SJCRH30 (cell line): Measurements from ENCODE around the gene RTF2. TPM values are rescaled to one million over a fixed set of nuclear protein-coding genes. Genes with fewer than 3 reads are reported as not detected.

ENCODE experiments used
- DNase-seq, 2 experiments: peaks; one replicate each; pipeline ENCODE4 v3.0.0-alpha.2; 2015 to 2020
- H3K27ac ChIP-seq: fragments of 250-450 bp; sonication (Bioruptor Pico); 2 replicates; pipeline ENCODE4 v1.5.1; 2020; ENCODE audit warnings: mild to moderate bottlenecking, moderate library complexity
- H3K27me3 ChIP-seq: fragments of 250-450 bp; sonication (Bioruptor Pico); 2 replicates; pipeline ENCODE4 v1.5.1; 2020; ENCODE audit warnings: mild to moderate bottlenecking, moderate library complexity
- H3K36me3 ChIP-seq: fragments of 250-450 bp; sonication (Bioruptor Pico); 2 replicates; pipeline ENCODE4 v1.5.1; 2020; ENCODE audit warnings: mild to moderate bottlenecking, moderate library complexity
- H3K4me1 ChIP-seq: fragments of 250-450 bp; sonication (Bioruptor Pico); 2 replicates; pipeline ENCODE4 v1.5.1; 2020; ENCODE audit warnings: mild to moderate bottlenecking, moderate library complexity
- H3K4me3 ChIP-seq: fragments of 250-450 bp; sonication (Bioruptor Pico); 2 replicates; pipeline ENCODE4 v1.5.1; 2020; ENCODE audit warnings: mild to moderate bottlenecking, moderate library complexity
- H3K9me3 ChIP-seq: fragments of 250-450 bp; sonication (Bioruptor Pico); replicated peaks from 2 replicates; pipeline ENCODE4 v1.5.1; 2020; ENCODE audit warnings: mild to moderate bottlenecking, moderate library complexity
- total RNA-seq: library from RNA; depleted of rRNA; stranded (reverse); fragments of >200 nt; shearing (Covaris generic); gene quantifications from 2 replicates; pipeline ENCODE4 v1.2.3, GENCODE V29; 2014

RTF2 gene
- total RNA-seq, 1 experiment from 2014 or later: 199 TPM

DNA sequence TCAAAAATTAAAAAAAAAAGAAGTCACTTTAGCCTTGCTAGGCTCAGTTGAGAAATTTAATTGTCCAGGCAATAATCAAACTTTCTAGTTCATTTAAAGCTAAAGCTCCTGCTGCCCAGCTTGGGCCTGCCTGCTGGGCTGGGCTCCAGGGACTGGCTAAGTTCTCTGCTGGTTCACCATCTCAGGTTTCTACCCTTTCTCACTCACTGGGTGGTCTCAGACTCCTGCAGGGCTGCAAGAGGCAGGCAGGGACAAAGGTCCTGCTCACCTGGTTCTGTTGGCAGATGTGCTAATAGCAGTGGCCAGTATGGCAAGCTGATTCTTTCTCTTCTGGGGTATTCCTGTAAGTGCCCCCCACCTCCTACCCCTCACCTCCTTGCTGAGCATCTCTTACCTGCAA lies 21.2 kb upstream of the RTF2 start:
- H3K9me3 ChIP-seq: 0 out of 2 replicates have a peak, but pooled peaks cover 3% of the 10 kb centered on the region
- no peak overlapping the region for H3K4me3 ChIP-seq
- no peaks in the 10 kb centered on the region for H3K27me3 ChIP-seq
- H3K4me1 ChIP-seq: peaks cover 23% of the 10 kb centered on the region
- no peaks in the 10 kb centered on the region; the same call in 1 of the 2 replicates for H3K36me3 ChIP-seq
- no peak overlapping the region for H3K27ac ChIP-seq
- peak; percentile 70 to 80 for DNase-seq

- no peak overlapping the region for H3K4me3 ChIP-seq
- no peak overlapping the region for H3K27ac ChIP-seq
- H3K27me3 ChIP-seq: no peaks in the 10 kb centered on the region
- H3K9me3 ChIP-seq: 0 out of 2 replicates have a peak, but pooled peaks cover 3% of the 10 kb centered on the region
- DNase-seq: no peak
- H3K4me1 ChIP-seq: peaks cover 10% of the 10 kb centered on the region; the same call in 1 of the 2 replicates
- H3K36me3 ChIP-seq: no peaks in the 10 kb centered on the region; the same call in 1 of the 2 replicates
These were observed 19.0 kb upstream of the RTF2 start for GRCh38 chr20:56449459-56449858.

- Histone ChIP-seq H3K4me1 (peaks cover 10% of the 10 kb centered on the region; the same call in 1 of the 2 replicates), H3K27me3 (no peaks in the 10 kb centered on the region), H3K4me3 (no peak overlapping the region), H3K36me3 (no peaks in the 10 kb centered on the region; the same call in 1 of the 2 replicates), H3K9me3 (0 out of 2 replicates have a peak, but pooled peaks cover 3% of the 10 kb centered on the region), H3K27ac (no peak overlapping the region)
- no peak for DNase-seq
These were observed 17.2 kb upstream of the RTF2 start for GRCh38 chr20:56451056-56451765.

- H3K9me3 ChIP-seq: 0 out of 2 replicates have a peak, but pooled peaks cover 3% of the 10 kb centered on the region
- H3K4me1 ChIP-seq: no peaks in the 10 kb centered on the region
- no peak for DNase-seq
- no peak overlapping the region for H3K4me3 ChIP-seq
- H3K27me3 ChIP-seq: no peaks in the 10 kb centered on the region
- H3K36me3 ChIP-seq: no peaks in the 10 kb centered on the region; the same call in 1 of the 2 replicates
- H3K27ac ChIP-seq: no peak overlapping the region
These were observed 15.1 kb upstream of the RTF2 start for GRCh38 chr20:56453352-56453751.

GRCh38 chr20:56454754-56455153 lies 13.7 kb upstream of the RTF2 start:
- no peaks in the 10 kb centered on the region for H3K27me3 ChIP-seq
- no peaks in the 10 kb centered on the region for H3K4me1 ChIP-seq
- H3K4me3 ChIP-seq: no peak overlapping the region
- no peaks in the 10 kb centered on the region; the same call in 1 of the 2 replicates for H3K36me3 ChIP-seq
- H3K9me3 ChIP-seq: no peaks in the 10 kb centered on the region
- no peak for DNase-seq
- H3K27ac ChIP-seq: no peak overlapping the region

DNA sequence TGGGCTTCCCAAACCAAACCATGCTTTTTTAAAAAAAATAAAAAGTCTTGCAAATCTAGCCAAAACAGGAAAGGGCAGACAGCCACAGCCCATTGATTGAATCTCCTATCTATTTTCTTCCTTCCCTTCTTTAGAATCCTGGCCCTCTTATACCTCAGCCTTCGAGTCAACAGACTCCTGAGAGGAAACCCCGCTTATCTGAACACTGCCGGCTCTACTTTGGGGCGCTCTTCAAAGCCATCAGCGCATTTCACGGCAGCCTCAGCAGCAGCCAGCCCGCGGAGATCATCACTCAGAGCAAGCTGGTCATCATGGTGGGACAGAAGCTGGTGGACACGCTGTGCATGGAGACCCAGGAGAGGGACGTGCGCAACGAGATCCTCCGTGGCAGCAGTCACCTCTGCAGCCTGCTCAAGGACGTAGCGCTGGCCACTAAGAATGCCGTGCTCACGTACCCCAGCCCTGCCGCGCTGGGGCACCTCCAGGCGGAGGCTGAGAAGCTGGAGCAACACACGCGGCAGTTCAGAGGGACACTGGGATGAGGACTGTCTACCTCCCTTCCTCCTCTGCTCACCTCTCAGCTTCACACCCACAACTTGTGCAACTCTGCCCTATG lies 10.1 kb upstream of the RTF2 start:
- H3K9me3 ChIP-seq: no peaks in the 10 kb centered on the region
- no peak for DNase-seq

GRCh38 chr20:56460459-56460858 lies 8.0 kb upstream of the RTF2 start:
- no peak for DNase-seq
- H3K27ac ChIP-seq: no peak overlapping the region
- peaks cover 14% of the 10 kb centered on the region for H3K4me1 ChIP-seq
- H3K27me3 ChIP-seq: no peaks in the 10 kb centered on the region
- H3K9me3 ChIP-seq: no peaks in the 10 kb centered on the region
- H3K36me3 ChIP-seq: no peaks in the 10 kb centered on the region
- H3K4me3 ChIP-seq: no peak overlapping the region

More for the DNA sequence above, 10.1 kb upstream of the RTF2 start:
- Histone ChIP-seq H3K27me3 (no peaks in the 10 kb centered on the region), H3K27ac (no peak overlapping the region), H3K4me1 (peaks cover 14% of the 10 kb centered on the region), H3K36me3 (no peaks in the 10 kb centered on the region), H3K4me3 (no peak overlapping the region)

DNA sequence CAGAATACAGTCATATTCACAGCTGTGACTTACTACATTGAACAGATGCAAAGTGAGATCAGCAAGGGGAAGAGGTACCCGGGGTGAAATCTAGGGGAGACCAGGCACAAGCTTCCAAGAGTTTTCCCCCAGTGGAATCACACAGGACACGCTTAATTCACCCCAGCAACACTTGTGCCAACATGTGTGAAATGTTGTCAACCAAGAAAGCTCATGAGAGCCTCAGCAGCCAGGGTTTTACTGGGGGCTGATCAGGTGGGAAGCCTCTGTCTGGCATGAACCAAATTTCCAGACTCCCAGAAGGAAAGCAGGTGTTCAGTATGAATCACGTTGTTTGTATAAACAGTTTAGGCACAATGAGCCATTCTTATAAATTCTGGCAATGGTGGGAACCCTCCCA lies 6.9 kb upstream of the RTF2 start:
- peak overlapping the region; percentile 40 for H3K27ac ChIP-seq
- no peak overlapping the region for H3K4me3 ChIP-seq
- no peaks in the 10 kb centered on the region for H3K36me3 ChIP-seq
- H3K4me1 ChIP-seq: peaks cover 14% of the 10 kb centered on the region
- peak; percentile 69 to 76 for DNase-seq
- H3K27me3 ChIP-seq: no peaks in the 10 kb centered on the region
- H3K9me3 ChIP-seq: no peaks in the 10 kb centered on the region

GRCh38 chr20:56463428-56463827 lies 5.0 kb upstream of the RTF2 start:
- Histone ChIP-seq H3K27me3 (no peaks in the 10 kb centered on the region), H3K4me1 (peaks cover 14% of the 10 kb centered on the region), H3K27ac (no peak overlapping the region), H3K36me3 (no peaks in the 10 kb centered on the region), H3K4me3 (no peak overlapping the region), H3K9me3 (no peaks in the 10 kb centered on the region)
- DNase-seq: no peak

DNA sequence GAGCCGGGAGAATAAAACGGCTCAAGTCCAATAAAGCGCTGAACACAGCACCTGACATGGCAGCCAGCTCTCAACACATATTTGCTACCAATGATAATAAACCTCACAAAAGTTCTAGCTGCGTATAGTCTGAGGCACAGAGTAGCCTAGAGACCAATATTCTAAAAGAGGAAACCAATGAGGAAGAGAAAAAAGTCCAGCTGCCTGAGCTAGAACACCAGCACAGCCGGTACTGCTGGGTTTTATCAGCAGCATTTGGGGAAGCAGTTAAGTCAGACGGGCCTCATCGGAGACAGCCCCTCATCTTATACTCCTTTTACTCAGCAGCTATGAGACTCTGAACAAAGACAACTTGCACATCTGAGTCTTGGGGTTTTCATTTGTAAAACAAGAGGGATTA lies 2.4 kb upstream of the RTF2 start:
- peaks cover 17% of the 10 kb centered on the region for H3K4me1 ChIP-seq
- no peak for DNase-seq
- H3K9me3 ChIP-seq: no peaks in the 10 kb centered on the region
- no peaks in the 10 kb centered on the region for H3K27me3 ChIP-seq
- no peak overlapping the region for H3K4me3 ChIP-seq
- H3K36me3 ChIP-seq: no peaks in the 10 kb centered on the region; the same call in 1 of the 2 replicates
- no peak overlapping the region for H3K27ac ChIP-seq

DNA sequence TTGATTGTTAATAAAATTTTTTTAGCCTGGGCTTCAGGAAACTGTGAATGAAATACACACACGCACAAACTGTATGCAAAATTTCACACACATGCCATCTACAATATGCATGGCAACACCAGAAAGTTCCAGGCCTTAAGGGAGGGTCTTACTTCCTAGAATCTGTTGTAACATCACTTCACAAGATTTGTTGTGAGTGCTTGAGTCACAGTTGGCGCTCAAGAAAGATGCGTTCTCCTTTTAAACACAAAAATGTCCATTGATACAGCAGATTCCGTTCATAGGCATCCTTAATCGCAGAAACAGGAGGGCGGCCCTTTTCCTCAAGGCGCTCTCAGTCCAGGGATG lies 485 bp upstream of the RTF2 start:
- Histone ChIP-seq H3K27ac (peak overlapping the region; percentile 41; the same call in 1 of the 2 replicates), H3K4me3 (peak overlapping the region; percentile 80), H3K4me1 (peaks cover 6% of the 10 kb centered on the region; the same call in 1 of the 2 replicates), H3K9me3 (no peaks in the 10 kb centered on the region), H3K27me3 (no peaks in the 10 kb centered on the region), H3K36me3 (peaks cover 6% of the 10 kb centered on the region)
- DNase-seq: no peak

DNA sequence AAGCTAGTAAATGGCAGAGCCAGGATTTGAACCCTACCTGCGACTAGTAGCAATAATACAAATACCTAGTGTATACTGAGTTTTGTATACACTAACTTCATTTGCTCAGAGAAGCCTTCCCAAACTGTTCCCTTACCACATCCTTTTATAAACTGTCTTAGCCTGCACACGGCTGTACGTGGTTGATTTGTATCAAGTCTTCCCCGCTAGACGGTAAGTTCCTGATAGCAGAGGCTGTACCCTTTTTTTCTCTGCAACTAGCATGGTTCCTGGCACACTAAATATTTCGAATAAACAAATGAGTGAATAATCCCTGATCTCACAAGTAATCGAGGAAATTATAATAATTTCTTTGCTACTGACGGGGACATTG lies 636 bp downstream of the RTF2 start:
- H3K27me3 ChIP-seq: no peaks in the 10 kb centered on the region
- peaks cover 18% of the 10 kb centered on the region for H3K36me3 ChIP-seq
- no peak for DNase-seq

DNA sequence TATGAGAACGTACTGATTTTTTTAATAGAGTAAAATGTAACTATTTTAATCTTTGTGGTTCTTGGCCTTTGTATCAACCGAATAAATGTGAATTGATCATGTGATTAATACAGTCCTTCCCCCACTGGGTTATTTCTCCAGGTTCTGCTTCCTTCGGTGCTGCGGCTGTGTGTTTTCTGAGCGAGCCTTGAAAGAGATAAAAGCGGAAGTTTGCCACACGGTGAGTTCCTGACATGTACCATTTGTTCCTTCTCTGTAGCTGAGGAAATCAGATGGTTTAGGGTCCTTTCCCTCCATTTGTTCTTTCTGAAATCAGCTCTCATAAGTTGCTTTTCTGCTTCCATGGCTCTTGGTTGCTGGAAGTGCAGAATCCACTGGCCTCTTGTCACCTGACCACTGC lies 15.5 kb downstream of the RTF2 start:
- Histone ChIP-seq H3K36me3 (peaks cover 83% of the 10 kb centered on the region), H3K9me3 (no peaks in the 10 kb centered on the region), H3K4me1 (no peaks in the 10 kb centered on the region), H3K4me3 (no peak overlapping the region), H3K27ac (no peak overlapping the region), H3K27me3 (no peaks in the 10 kb centered on the region)
- no peak for DNase-seq

More for the DNA sequence above, 636 bp downstream of the RTF2 start:
- peak overlapping the region; percentile 80 for H3K4me3 ChIP-seq
- H3K9me3 ChIP-seq: no peaks in the 10 kb centered on the region
- peak overlapping the region; percentile 41; the same call in 1 of the 2 replicates for H3K27ac ChIP-seq
- H3K4me1 ChIP-seq: peaks cover 6% of the 10 kb centered on the region; the same call in 1 of the 2 replicates

DNA sequence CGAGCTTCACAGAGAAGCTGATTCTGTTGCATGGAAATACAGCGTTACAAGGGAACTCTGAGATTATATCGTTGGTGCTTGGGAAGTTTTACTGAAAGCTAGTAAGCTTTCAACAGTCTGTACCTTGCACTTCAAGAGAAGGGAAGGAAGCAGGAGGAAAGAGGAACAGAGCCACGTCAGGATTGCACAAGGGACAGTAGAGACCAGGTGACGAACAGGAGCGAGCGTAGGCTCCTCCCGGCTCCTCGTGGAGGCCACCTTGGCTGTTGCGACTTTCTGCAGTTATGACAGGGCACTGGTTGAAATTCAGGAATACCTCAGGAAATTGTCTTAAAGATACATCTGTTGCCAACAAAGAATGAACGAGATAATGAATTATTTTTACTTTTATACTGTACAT lies 18.8 kb downstream of the RTF2 start:
- Histone ChIP-seq H3K36me3 (peaks cover 79% of the 10 kb centered on the region), H3K4me1 (no peaks in the 10 kb centered on the region), H3K27me3 (no peaks in the 10 kb centered on the region), H3K9me3 (no peaks in the 10 kb centered on the region), H3K27ac (no peak overlapping the region), H3K4me3 (no peak overlapping the region)
- no peak for DNase-seq

DNA sequence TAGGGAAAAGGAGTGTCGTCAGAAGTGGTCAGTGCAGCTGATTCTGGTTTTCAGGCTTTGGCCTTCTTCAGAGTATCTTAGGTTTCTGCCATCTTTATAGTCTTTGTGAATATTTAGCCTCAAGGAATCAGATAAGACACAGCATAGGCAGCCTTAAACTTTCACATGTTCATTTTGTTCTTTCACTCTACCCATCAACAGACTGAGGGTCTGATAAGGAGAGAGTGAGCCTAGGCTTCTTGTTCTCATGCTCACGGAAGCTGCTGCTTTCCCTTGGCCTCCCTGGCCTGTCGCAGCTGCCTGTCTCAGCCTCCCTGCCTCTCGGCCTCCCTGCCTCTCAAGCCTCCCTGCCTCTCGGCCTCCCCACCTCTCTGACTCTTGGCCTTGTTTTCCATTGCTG lies 20.1 kb downstream of the RTF2 start:
- no peaks in the 10 kb centered on the region for H3K4me1 ChIP-seq
- no peaks in the 10 kb centered on the region for H3K9me3 ChIP-seq
- no peak for DNase-seq
- peaks cover 75% of the 10 kb centered on the region for H3K36me3 ChIP-seq
- no peak overlapping the region for H3K4me3 ChIP-seq
- H3K27ac ChIP-seq: no peak overlapping the region
- no peaks in the 10 kb centered on the region for H3K27me3 ChIP-seq
